ENCODE results near the gene EME1.

The EME1 gene

GRCh38 chr17:50372758-50373556 is at the start of gene EME1, which contains the start of gene MRPL27:
Gene EME1, plus strand, starts transcription at chr17:50373229. Its CDS starts 1,980 bp downstream, at chr17:50375209.
Gene MRPL27, minus strand, starts transcription at chr17:50373184. Its CDS starts 14 bp downstream, at chr17:50373170.
- DNase-seq (ENCODE audit: low read depth), result peak; percentile 90

- DNase-seq (ENCODE audit: low read depth), result no peak
Observed at GRCh38 chr17:50325906-50326305, 47.1 kb upstream of the EME1 start.

- no peak for DNase-seq (ENCODE audit: low read depth)
Observed at GRCh38 chr17:50326831-50327364, 46.1 kb upstream of the EME1 start.

- DNase-seq (ENCODE audit: low read depth), result no peak
Observed at GRCh38 chr17:50328363-50329325, 44.4 kb upstream of the EME1 start.

- no peak for DNase-seq (ENCODE audit: low read depth)
Observed at GRCh38 chr17:50329716-50330115, 43.3 kb upstream of the EME1 start.

GRCh38 chr17:50330151-50330775 is 42.8 kb upstream of the EME1 start:
- DNase-seq (ENCODE audit: low read depth), result no peak

- DNase-seq (ENCODE audit: low read depth), result peak; percentile 80
Observed at GRCh38 chr17:50331085-50331791, 41.8 kb upstream of the EME1 start.

GRCh38 chr17:50332196-50332595 is 40.8 kb upstream of the EME1 start:
- no peak for DNase-seq (ENCODE audit: low read depth)

GRCh38 chr17:50333291-50334057 is 39.6 kb upstream of the EME1 start:
- peak; percentile 18 for DNase-seq (ENCODE audit: low read depth)

- no peak for DNase-seq (ENCODE audit: low read depth)
Observed at GRCh38 chr17:50337956-50338355, 35.1 kb upstream of the EME1 start.

GRCh38 chr17:50338645-50339044 is 34.4 kb upstream of the EME1 start:
- no peak for DNase-seq (ENCODE audit: low read depth)

- DNase-seq (ENCODE audit: low read depth), result no peak
Observed at GRCh38 chr17:50339381-50339780, 33.6 kb upstream of the EME1 start.

GRCh38 chr17:50344731-50345365 is 28.2 kb upstream of the EME1 start:
- peak; percentile 30 for DNase-seq (ENCODE audit: low read depth)

GRCh38 chr17:50345432-50346312 is 27.4 kb upstream of the EME1 start, which contains the start of gene XYLT2:
Gene XYLT2, plus strand, starts transcription at chr17:50346126. Its CDS starts 15 bp downstream, at chr17:50346141.
- DNase-seq (ENCODE audit: low read depth), result peak; percentile 82

- DNase-seq (ENCODE audit: low read depth), result peak; percentile 38
Observed at GRCh38 chr17:50346313-50347116, 26.5 kb upstream of the EME1 start.

GRCh38 chr17:50347117-50347893 is 25.7 kb upstream of the EME1 start:
- DNase-seq (ENCODE audit: low read depth), result no peak

GRCh38 chr17:50347894-50348291 is 25.1 kb upstream of the EME1 start:
- no peak for DNase-seq (ENCODE audit: low read depth)
